ENCODE results near the gene KLHDC2. TPM values are rescaled to one million over a fixed set of nuclear protein-coding genes. Genes with fewer than 3 reads are reported as not detected.
"Not testable (repeated sequence)": the region's sequence is repeated elsewhere in the genome, so short reads cannot be mapped to it uniquely, and the experiment has no call there.

The KLHDC2 gene
- total RNA-seq, 1 experiment from 2014 or later = 26.4 TPM

GRCh38 chr14:49771691-49772090 is 3.7 kb downstream of the KLHDC2 start:
- H3K79me2 ChIP-seq (ENCODE audit: insufficient read depth, low read length) = peaks cover 17% of the 10 kb centered on the region; the same call in 1 of the 2 replicates
- BruUV-seq (replicated peaks); H3K4me2 ChIP-seq (ENCODE audit: low read length); POLR2A ChIA-PET; DNase-seq (ENCODE audit: low read depth, low spot score); CTCF ChIA-PET; RAD21 ChIA-PET (ENCODE audit: low non-redundant PET in 1 of 2, low total read pairs in 2 of 2, uncharacterized antibody in 2 of 2, unreplicated experiment in 2 of 2); H3K9me3 ChIP-seq (ENCODE audit: control insufficient read depth in 1 of 2, insufficient read depth in 1 of 2, low read depth in 1 of 2, low read length in 2 of 2); H3K4me3 ChIP-seq (replicated peaks in 1 of 2; ENCODE audit: low read depth in 1 of 2, low read length in 2 of 2); H3K36me3 ChIP-seq (ENCODE audit: control insufficient read depth in 1 of 2, insufficient read depth in 2 of 2, low read length in 2 of 2); H3K27ac ChIP-seq (ENCODE audit: low read depth, low read length); intact Hi-C loops (cut with micrococcal nuclease); H3K27me3 ChIP-seq (ENCODE audit: insufficient read depth, low read length); ATAC-seq; H3K9me2 ChIP-seq (ENCODE audit: insufficient read depth); H2AFZ ChIP-seq (ENCODE audit: low read depth, low read length, poor library complexity, severe bottlenecking); H3K9ac ChIP-seq (ENCODE audit: low read length); H4K20me1 ChIP-seq (ENCODE audit: insufficient read depth): not testable (repeated sequence)
- H3K4me1 ChIP-seq (ENCODE audit: control insufficient read depth in 1 of 2, insufficient read depth in 2 of 2, low read length in 2 of 2) = peaks cover 8 to 30% of the 10 kb centered on the region in 2 experiments

GRCh38 chr14:49774106-49774505 is 6.2 kb downstream of the KLHDC2 start:
- ChIA-PET RAD21 (ENCODE audit: low non-redundant PET in 1 of 2, low total read pairs in 2 of 2, uncharacterized antibody in 2 of 2, unreplicated experiment in 2 of 2) (no interaction called here), CTCF (no interaction called here), POLR2A (no interaction called here)
- ATAC-seq (no peak), DNase-seq (ENCODE audit: low read depth, low spot score) (no peak)
- Histone ChIP-seq H3K79me2 (ENCODE audit: insufficient read depth, low read length) (peaks cover 12% of the 10 kb centered on the region; the same call in 1 of the 2 replicates), H3K36me3 (ENCODE audit: control insufficient read depth in 1 of 2, insufficient read depth in 2 of 2, low read length in 2 of 2) (peaks cover 3 to 12% of the 10 kb centered on the region in 2 experiments; a peak in 2 of 4 replicates), H2AFZ (ENCODE audit: low read depth, low read length, poor library complexity, severe bottlenecking) (no peak overlapping the region), H3K4me2 (ENCODE audit: low read length) (no peak overlapping the region), H3K27me3 (ENCODE audit: insufficient read depth, low read length) (no peaks in the 10 kb centered on the region), H3K9ac (ENCODE audit: low read length) (no peak overlapping the region), H3K4me1 (ENCODE audit: control insufficient read depth in 1 of 2, insufficient read depth in 2 of 2, low read length in 2 of 2) (peaks cover 4 to 14% of the 10 kb centered on the region in 2 experiments; a peak in 3 of 4 replicates), H3K4me3 (replicated peaks in 1 of 2; ENCODE audit: low read depth in 1 of 2, low read length in 2 of 2) (no peak overlapping the region), H3K27ac (ENCODE audit: low read depth, low read length) (no peak overlapping the region), H3K9me3 (ENCODE audit: control insufficient read depth in 1 of 2, insufficient read depth in 1 of 2, low read depth in 1 of 2, low read length in 2 of 2) (no peaks in the 10 kb centered on the region), H3K9me2 (ENCODE audit: insufficient read depth) (no peaks in the 10 kb centered on the region), H4K20me1 (ENCODE audit: insufficient read depth) (no peaks in the 10 kb centered on the region)
- no TSS peak for BruUV-seq (replicated peaks)
- intact Hi-C loops (cut with micrococcal nuclease) = no loop called here
- TF ChIP-seq ELF1 (IDR thresholded peaks at IDR 0.05; ENCODE audit: borderline replicate concordance, low read depth) (no peak), FOSL1 (IDR thresholded peaks at IDR 0.05; ENCODE audit: low read depth) (no peak)

- BruUV-seq (replicated peaks) = no TSS peak
Measured at GRCh38 chr14:49778421-49778820, 10.5 kb downstream of the KLHDC2 start.

GRCh38 chr14:49781040-49781439 is 13.1 kb downstream of the KLHDC2 start:
- H3K4me2 ChIP-seq (ENCODE audit: low read length); H3K27me3 ChIP-seq (ENCODE audit: insufficient read depth, low read length); H3K9ac ChIP-seq (ENCODE audit: low read length); H3K4me3 ChIP-seq (replicated peaks in 1 of 2; ENCODE audit: low read depth in 1 of 2, low read length in 2 of 2); H3K9me3 ChIP-seq (ENCODE audit: control insufficient read depth in 1 of 2, insufficient read depth in 1 of 2, low read depth in 1 of 2, low read length in 2 of 2); DNase-seq (ENCODE audit: low read depth, low spot score); ATAC-seq; intact Hi-C loops (cut with micrococcal nuclease); H3K27ac ChIP-seq (ENCODE audit: low read depth, low read length); CTCF ChIA-PET; BruUV-seq (replicated peaks); H3K79me2 ChIP-seq (ENCODE audit: insufficient read depth, low read length); H4K20me1 ChIP-seq (ENCODE audit: insufficient read depth); H3K9me2 ChIP-seq (ENCODE audit: insufficient read depth); POLR2A ChIA-PET; H3K4me1 ChIP-seq (ENCODE audit: control insufficient read depth in 1 of 2, insufficient read depth in 2 of 2, low read length in 2 of 2); H2AFZ ChIP-seq (ENCODE audit: low read depth, low read length, poor library complexity, severe bottlenecking): not testable (repeated sequence)
- RAD21 ChIA-PET (ENCODE audit: low non-redundant PET in 1 of 2, low total read pairs in 2 of 2, uncharacterized antibody in 2 of 2, unreplicated experiment in 2 of 2) = interaction anchor here in 1 of 2 experiments (0.7 kb wide), 1 partner anchor 316 kb away, joined by 3 read pairs; no protein-coding TSS in a partner anchor
- peaks cover 42 to 66% of the 10 kb centered on the region in 2 experiments for H3K36me3 ChIP-seq (ENCODE audit: control insufficient read depth in 1 of 2, insufficient read depth in 2 of 2, low read length in 2 of 2)

More at GRCh38 chr14:49778421-49778820, 10.5 kb downstream of the KLHDC2 start:
- H3K9ac ChIP-seq (ENCODE audit: low read length) = no peak overlapping the region
- H4K20me1 ChIP-seq (ENCODE audit: insufficient read depth) = 0 out of 2 replicates have a peak, but pooled peaks cover 4% of the 10 kb centered on the region
- no peak overlapping the region for H3K27ac ChIP-seq (ENCODE audit: low read depth, low read length)
- ChIA-PET POLR2A (no interaction called here), RAD21 (ENCODE audit: low non-redundant PET in 1 of 2, low total read pairs in 2 of 2, uncharacterized antibody in 2 of 2, unreplicated experiment in 2 of 2) (no interaction called here), CTCF (no interaction called here)
- H3K36me3 ChIP-seq (ENCODE audit: control insufficient read depth in 1 of 2, insufficient read depth in 2 of 2, low read length in 2 of 2) = peaks cover 27 to 48% of the 10 kb centered on the region in 2 experiments
- TF ChIP-seq, protein P1, sequence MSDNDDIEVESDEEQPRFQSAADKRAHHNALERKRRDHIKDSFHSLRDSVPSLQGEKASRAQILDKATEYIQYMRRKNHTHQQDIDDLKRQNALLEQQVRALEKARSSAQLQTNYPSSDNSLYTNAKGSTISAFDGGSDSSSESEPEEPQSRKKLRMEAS (IDR thresholded peaks at IDR 0.05) = no peak
- no peak for TF ChIP-seq CBX3 (IDR thresholded peaks at IDR 0.05; ENCODE audit: low read depth)
- no peaks in the 10 kb centered on the region for H3K9me3 ChIP-seq (ENCODE audit: control insufficient read depth in 1 of 2, insufficient read depth in 1 of 2, low read depth in 1 of 2, low read length in 2 of 2)
- no peak overlapping the region for H3K4me2 ChIP-seq (ENCODE audit: low read length)
- intact Hi-C loops (cut with micrococcal nuclease) = no loop called here
- no peaks in the 10 kb centered on the region for H3K79me2 ChIP-seq (ENCODE audit: insufficient read depth, low read length)
- H3K4me3 ChIP-seq (replicated peaks in 1 of 2; ENCODE audit: low read depth in 1 of 2, low read length in 2 of 2) = no peak overlapping the region
- H2AFZ ChIP-seq (ENCODE audit: low read depth, low read length, poor library complexity, severe bottlenecking) = no peak overlapping the region
- ATAC-seq (no peak), DNase-seq (ENCODE audit: low read depth, low spot score) (no peak)
- no peaks in the 10 kb centered on the region for H3K9me2 ChIP-seq (ENCODE audit: insufficient read depth)
- H3K4me1 ChIP-seq (ENCODE audit: control insufficient read depth in 1 of 2, insufficient read depth in 2 of 2, low read length in 2 of 2) = no peaks in the 10 kb centered on the region
- no peaks in the 10 kb centered on the region for H3K27me3 ChIP-seq (ENCODE audit: insufficient read depth, low read length)

Data from HCT116 (cell line).